ENCODE measurements around the gene RAB29.

RAB29 gene

DNA sequence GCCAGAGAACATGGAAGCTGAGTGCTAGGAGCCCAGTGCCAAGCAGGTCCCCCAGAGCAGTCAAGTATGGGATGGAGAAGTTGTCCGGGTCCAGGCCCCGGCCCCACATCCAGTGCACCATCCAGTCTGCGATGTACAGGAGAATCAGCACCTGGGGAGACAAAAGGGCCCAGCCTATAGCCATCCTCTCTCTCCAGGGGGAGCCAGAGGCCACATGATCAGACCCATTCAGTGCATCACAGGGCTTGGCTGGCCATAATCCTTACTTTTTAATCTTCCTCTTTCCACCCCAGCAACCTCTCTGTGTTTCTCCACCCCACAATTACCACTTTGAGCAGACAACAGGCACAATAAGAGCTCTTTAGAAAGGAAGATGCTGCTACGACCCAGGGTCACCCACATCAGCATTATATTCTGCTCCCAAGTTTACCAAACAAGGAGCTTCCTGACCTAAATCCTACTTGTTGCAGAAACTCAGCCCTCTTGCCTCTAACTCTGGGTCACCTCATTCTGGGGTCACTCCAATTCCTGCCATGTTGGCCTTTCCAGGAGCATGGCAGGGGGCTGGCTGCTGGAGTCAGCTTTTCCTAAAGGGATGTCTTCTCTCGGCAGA, 16.4 kb upstream of the RAB29 start:
- no peak for TF ChIP-seq SIN3A (IDR thresholded peaks at IDR 0.05; ENCODE audit: borderline replicate concordance, insufficient read depth, low read length)
- TF ChIP-seq POLR2AphosphoS5 (IDR thresholded peaks at IDR 0.05; ENCODE audit: low read depth, low read length) = no peak
- no peak for TF ChIP-seq TAF1 (IDR thresholded peaks at IDR 0.05; ENCODE audit: borderline replicate concordance, insufficient read depth, low read length)
- TF ChIP-seq, protein P1, sequence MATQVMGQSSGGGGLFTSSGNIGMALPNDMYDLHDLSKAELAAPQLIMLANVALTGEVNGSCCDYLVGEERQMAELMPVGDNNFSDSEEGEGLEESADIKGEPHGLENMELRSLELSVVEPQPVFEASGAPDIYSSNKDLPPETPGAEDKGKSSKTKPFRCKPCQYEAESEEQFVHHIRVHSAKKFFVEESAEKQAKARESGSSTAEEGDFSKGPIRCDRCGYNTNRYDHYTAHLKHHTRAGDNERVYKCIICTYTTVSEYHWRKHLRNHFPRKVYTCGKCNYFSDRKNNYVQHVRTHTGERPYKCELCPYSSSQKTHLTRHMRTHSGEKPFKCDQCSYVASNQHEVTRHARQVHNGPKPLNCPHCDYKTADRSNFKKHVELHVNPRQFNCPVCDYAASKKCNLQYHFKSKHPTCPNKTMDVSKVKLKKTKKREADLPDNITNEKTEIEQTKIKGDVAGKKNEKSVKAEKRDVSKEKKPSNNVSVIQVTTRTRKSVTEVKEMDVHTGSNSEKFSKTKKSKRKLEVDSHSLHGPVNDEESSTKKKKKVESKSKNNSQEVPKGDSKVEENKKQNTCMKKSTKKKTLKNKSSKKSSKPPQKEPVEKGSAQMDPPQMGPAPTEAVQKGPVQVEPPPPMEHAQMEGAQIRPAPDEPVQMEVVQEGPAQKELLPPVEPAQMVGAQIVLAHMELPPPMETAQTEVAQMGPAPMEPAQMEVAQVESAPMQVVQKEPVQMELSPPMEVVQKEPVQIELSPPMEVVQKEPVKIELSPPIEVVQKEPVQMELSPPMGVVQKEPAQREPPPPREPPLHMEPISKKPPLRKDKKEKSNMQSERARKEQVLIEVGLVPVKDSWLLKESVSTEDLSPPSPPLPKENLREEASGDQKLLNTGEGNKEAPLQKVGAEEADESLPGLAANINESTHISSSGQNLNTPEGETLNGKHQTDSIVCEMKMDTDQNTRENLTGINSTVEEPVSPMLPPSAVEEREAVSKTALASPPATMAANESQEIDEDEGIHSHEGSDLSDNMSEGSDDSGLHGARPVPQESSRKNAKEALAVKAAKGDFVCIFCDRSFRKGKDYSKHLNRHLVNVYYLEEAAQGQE (IDR thresholded peaks at IDR 0.05; ENCODE audit: insufficient read depth in 1 of 2, low read depth in 2 of 2, low read length in 2 of 2) = no peak
- TF ChIP-seq FOXP2 (optimal IDR thresholded peaks at IDR 0.05; ENCODE audit: borderline replicate concordance, extremely low read depth, extremely low read length, insufficient read depth) = no peak

DNA sequence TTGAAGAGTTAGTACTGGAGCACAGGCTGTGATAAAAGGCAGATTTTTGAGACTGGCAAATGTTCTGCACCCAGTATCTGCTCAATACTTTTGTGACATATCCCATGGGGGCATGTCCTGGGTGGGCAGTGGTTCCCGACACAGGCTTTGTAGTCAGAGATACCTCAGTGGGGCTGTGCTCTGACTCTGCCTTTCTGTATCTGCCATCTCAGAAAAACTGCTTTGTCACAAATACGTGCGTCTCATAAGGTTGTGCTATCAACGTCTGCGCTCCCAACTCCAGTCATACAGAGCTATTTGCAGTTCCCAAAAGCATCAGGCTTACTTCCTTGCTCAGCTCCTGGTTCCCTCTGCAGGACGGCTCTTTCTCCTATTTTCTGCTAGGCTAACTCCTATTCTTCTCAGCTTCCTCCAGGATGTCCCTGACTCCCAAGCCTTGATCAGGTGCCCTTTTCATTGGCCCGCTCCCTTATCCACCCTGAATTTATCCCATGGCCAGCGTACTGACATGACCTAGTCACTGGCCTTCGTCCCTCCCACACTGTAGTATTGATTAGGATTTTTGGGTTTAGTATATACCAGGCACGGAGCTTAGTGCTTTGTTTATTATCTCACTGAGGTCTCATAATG, 12.1 kb upstream of the RAB29 start:
- TF ChIP-seq, protein P1 (IDR thresholded peaks at IDR 0.05; ENCODE audit: insufficient read depth in 1 of 2, low read depth in 2 of 2, low read length in 2 of 2) = no peak
- TF ChIP-seq SIN3A (IDR thresholded peaks at IDR 0.05; ENCODE audit: borderline replicate concordance, insufficient read depth, low read length) (no peak), FOXP2 (optimal IDR thresholded peaks at IDR 0.05; ENCODE audit: borderline replicate concordance, extremely low read depth, extremely low read length, insufficient read depth) (no peak), TAF1 (IDR thresholded peaks at IDR 0.05; ENCODE audit: borderline replicate concordance, insufficient read depth, low read length) (no peak), POLR2AphosphoS5 (IDR thresholded peaks at IDR 0.05; ENCODE audit: low read depth, low read length) (no peak)

DNA sequence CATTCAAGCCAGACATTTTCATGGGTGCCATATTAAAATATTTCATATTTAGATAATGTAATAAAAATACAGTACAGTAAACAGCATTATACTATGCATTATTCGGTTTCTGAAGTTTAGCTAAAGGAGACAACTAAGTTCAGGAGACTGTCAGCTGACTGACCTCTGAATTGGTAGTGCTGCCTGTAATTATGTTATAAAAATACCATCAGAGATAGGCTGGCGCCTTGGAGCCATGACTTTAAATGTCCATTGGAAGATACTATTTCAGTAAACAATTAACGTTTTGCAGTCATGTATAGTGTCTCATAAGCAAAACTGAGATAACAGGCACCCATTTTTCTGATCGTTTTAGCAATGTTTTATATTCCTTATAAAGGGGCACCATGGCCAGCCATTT, 11.3 kb upstream of the RAB29 start:
- TF ChIP-seq, protein P1 (IDR thresholded peaks at IDR 0.05; ENCODE audit: insufficient read depth in 1 of 2, low read depth in 2 of 2, low read length in 2 of 2) = no peak
- no peak for TF ChIP-seq SIN3A (IDR thresholded peaks at IDR 0.05; ENCODE audit: borderline replicate concordance, insufficient read depth, low read length)
- no peak for TF ChIP-seq FOXP2 (optimal IDR thresholded peaks at IDR 0.05; ENCODE audit: borderline replicate concordance, extremely low read depth, extremely low read length, insufficient read depth)
- TF ChIP-seq POLR2AphosphoS5 (IDR thresholded peaks at IDR 0.05; ENCODE audit: low read depth, low read length) = no peak
- TF ChIP-seq TAF1 (IDR thresholded peaks at IDR 0.05; ENCODE audit: borderline replicate concordance, insufficient read depth, low read length) = no peak

DNA sequence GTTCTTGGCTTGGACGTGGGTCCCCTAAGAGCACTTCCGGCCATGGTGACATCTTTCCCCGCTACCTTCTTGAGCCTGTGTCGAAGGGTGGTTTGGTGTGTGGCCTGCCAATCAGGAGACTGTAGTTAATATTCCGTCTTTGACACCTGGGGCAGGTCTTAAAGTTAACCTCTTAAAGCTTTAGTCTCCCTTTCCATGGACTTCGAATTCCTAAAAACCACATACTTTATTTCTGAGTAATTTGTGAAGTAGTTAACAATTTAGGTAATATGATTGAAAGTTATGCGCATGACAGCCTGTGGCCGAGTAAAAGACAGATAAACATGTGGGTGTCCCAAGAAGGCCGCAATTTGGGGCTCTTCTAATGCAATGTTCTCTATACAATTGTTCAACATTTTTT, 10.2 kb upstream of the RAB29 start:
- TF ChIP-seq, protein P1 (IDR thresholded peaks at IDR 0.05; ENCODE audit: insufficient read depth in 1 of 2, low read depth in 2 of 2, low read length in 2 of 2) = no peak
- TF ChIP-seq TAF1 (IDR thresholded peaks at IDR 0.05; ENCODE audit: borderline replicate concordance, insufficient read depth, low read length) (no peak), FOXP2 (optimal IDR thresholded peaks at IDR 0.05; ENCODE audit: borderline replicate concordance, extremely low read depth, extremely low read length, insufficient read depth) (no peak), SIN3A (IDR thresholded peaks at IDR 0.05; ENCODE audit: borderline replicate concordance, insufficient read depth, low read length) (no peak), POLR2AphosphoS5 (IDR thresholded peaks at IDR 0.05; ENCODE audit: low read depth, low read length) (no peak)
